Omental fat pad (tissue), 4 donors: ENCODE measurements around the gene TMEM59L. TPM values are rescaled to one million over a fixed set of nuclear protein-coding genes. Genes with fewer than 3 reads are reported as not detected.

ENCODE experiments used
- ATAC-seq: fragments of 150-250 bp; one replicate; pipeline ENCODE4 v1.9.1; 2016; ENCODE audit warnings: mild to moderate bottlenecking, moderate library complexity; ENCODE audit not compliant: low FRiP score
- DNase-seq: peaks from one replicate; pipeline ENCODE4 v3.0.0-alpha.2; 2019; ENCODE audit warnings: low spot score
- CTCF ChIP-seq, 3 donors: fragments of 450-650 bp; IDR thresholded peaks; one replicate each; pipeline ENCODE4 v1.5.1; 2016 to 2017; ENCODE audit warnings: antibody characterized with exemption in 3 of 3, mild to moderate bottlenecking in 3 of 3, moderate library complexity in 2 of 3
- total RNA-seq, 4 donors: library from RNA; depleted of rRNA; stranded (reverse); fragments of >200 nt; gene quantifications; one replicate each; pipeline ENCODE4 v1.1.0, GENCODE V29; 2016

TMEM59L gene
- total RNA-seq, 4 donors from 2014 or later: 0.28 to 0.79 TPM; not detected in 2

DNA sequence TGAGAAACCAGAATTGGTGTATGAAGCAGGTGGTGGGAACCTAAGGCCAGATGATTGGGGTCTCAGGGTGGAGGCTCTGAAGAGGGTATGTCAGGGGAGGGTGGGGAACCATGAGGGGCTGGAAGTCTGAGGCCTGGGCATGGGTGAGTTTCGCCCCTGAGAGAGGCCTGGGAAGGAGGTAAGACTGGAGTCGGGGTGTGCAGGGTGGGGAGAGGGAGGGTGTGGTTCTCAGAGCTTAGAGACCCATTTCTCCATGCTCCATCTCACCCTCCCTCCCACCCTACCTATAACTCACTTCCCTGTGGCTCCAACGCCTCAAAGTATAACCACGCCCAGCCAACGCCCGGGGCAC is 23.1 kb downstream of the TMEM59L start:
- ATAC-seq (no peak), DNase-seq (no peak)
- TF ChIP-seq CTCF (IDR thresholded peaks at IDR 0.05): no peak

DNA sequence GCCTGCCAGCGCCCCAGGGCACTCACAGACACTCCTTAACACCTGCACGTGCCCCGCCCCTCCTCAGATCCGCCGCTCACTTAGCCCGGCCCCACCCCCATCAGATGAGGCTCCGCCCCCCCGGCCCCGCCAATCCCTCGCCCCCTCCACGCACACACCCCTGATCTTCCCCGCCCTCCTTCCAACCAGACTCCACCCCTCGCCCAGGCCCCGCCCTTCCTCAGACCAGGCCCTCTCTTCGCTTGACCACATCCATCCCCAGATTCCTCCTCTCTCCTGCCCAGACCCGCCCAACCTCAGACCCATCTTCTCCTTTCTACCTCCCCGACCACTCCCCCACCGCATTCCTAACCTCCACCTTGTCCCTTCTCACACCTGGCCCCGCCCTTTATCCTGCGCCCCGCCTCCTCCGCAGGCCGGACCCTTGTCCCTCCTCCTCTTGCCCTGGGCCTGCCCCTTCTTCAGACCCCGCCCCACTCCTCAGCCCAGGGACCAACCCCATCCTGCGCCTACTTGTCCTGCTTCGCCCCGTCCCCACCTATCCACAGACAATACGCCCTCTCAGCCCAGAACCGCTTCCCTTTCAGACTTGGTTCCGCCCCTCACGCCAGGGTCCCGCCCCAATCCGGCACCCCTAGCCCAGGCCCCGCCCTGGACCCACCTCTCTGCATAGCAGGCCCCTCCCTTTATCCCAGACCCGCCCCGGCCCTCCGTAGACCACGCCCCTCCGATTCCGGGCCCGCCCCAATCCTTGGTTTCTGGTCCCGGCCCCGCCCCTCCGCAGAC is 23.7 kb downstream of the TMEM59L start:
- DNase-seq (peak; percentile 99), ATAC-seq (peak; percentile 98)
- no peak for TF ChIP-seq CTCF (IDR thresholded peaks at IDR 0.05)

- no peak for DNase-seq
- no peak for TF ChIP-seq CTCF (IDR thresholded peaks at IDR 0.05)
- no peak for ATAC-seq
Measured at GRCh38 chr19:18636969-18637629, 24.4 kb downstream of the TMEM59L start, which contains the start of gene KLHL26. TSS of gene KLHL26 (plus strand) at chr19:18637028. CDS start at chr19:18637055, 27 bp downstream.

DNA sequence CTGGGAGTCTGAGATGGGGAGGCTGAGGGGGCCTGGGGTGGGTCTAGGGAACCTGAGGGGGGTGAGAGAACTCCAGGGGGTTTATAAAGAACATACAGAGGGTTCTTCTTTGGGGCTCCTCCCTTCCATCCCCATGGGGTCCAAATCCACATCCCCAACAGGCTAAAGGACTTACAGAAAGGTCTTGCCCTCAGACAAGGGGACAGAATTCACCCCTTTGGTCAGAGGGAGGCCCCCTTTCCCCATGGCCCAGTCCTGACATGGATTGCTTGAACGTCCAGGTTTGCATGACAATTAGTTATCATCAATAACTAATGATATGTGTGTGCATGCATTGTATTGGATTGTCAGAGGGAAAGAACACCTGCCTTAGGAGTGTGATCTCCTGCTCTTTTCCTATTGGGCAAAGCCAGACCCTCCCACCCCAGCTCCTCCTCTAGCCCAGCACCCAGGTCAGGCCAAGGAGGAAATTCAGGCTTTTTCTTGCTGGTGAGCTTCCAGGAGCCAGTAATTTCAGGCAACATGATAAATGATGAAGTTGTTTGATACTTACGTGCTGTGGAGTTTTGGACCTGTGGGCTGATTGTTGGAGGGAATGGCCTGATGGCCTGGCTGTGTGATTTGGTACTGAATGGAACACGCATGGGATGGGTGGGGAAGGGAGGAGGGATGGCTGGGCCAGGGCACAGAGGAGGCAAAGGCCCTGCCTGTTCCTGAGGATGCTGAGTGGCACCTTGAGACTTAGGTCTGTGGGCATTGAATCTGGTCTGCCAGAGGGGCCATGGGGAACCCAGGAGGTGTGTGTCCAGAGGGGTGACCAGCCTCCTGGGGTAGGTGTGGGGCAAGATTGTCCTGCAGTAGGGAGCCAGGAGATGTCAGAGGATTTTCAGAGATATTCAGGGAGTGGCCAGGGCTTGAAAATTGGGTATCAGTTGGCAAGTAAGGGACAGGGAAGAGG is 25.3 kb downstream of the TMEM59L start:
- ATAC-seq (no peak), DNase-seq (no peak)
- TF ChIP-seq CTCF (IDR thresholded peaks at IDR 0.05): no peak

GRCh38 chr19:18639706-18640243 is 27.1 kb downstream of the TMEM59L start:
- no peak for TF ChIP-seq CTCF (IDR thresholded peaks at IDR 0.05)
- no peak for DNase-seq
- ATAC-seq: no peak

GRCh38 chr19:18644196-18645034 is 31.7 kb downstream of the TMEM59L start:
- no peak for TF ChIP-seq CTCF (IDR thresholded peaks at IDR 0.05)
- DNase-seq (no peak), ATAC-seq (no peak)
